AG04449 (cell line): ENCODE results near the gene SPTBN1.

ENCODE experiments used
- CTCF ChIA-PET: fragments of 350-600 bp; formaldehyde crosslinking; extraction: SDS; loops from one replicate; lab custom pipeline; 2021; ENCODE audit warnings: antibody characterized with exemption; lab: Yijun Ruan, JAX
- POLR2A ChIA-PET: fragments of 400-600, 350-600 bp; formaldehyde crosslinking; extraction: SDS; loops from one replicate; lab custom pipeline; 2020; ENCODE audit warnings: antibody characterized with exemption, inconsistent platforms; lab: Yijun Ruan, JAX
- DNase-seq: peaks from one replicate; pipeline ENCODE4 v3.0.0-alpha.2; 2010; ENCODE audit warnings: low read depth, low spot score
- H3K4me3 ChIP-seq: 2 replicates; pipeline ENCODE4 v1.5.1; 2011; ENCODE audit warnings: low read depth, mild to moderate bottlenecking, control low read depth, low read length
- TF ChIP-seq, protein P1 (sequence below): IDR thresholded peaks from one replicate; pipeline ENCODE4 v1.5.1; 2011; ENCODE audit warnings: mild to moderate bottlenecking, moderate library complexity, low read length, control low read depth, inconsistent platforms; ENCODE audit not compliant: insufficient read depth; ENCODE audit errors: missing control alignments

Gene SPTBN1

DNA sequence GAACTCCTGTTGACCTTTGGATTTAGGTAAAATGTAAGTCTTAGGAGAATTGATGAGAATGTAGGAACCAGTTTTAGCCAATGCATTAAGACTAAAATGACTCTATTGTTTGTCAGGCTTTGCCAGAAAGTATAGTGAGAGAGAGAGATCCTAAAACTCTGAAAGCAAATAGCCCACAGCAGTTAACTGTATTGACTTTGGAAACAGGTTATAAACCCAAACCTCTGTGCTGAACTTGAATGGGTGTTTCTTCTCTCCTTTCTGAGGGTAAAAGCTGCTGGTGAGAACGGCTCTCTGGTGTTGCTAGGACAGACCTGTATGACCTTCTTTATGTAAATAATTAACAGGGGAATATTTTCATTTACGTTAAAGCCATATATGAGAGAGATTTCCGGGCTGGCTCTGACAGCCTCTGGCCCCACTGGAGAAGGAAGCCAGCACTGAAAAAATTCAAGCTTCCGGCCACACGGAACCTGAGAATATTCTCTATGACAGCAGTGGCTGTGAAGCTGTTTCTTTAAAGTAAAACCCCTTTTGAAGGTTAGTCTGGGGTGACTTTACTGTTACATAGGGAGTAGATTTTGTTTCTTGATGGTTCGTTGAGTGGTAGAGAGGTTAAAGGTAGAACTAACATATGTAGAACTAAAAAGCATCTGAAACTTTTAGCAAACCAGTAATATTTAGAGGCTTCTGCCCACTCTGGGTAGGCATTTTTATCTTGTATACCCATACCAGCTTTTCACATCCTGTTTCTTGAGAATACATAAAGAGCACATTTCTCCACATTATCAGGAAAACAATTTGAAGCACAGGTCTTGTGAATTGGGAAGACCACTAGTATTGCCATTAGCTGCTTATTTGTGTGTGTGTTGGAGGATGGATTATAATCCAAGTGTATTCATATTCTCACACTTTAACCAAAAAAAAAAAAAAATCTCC, 123.8 kb downstream of the SPTBN1 start:
- no peak for DNase-seq
- TF ChIP-seq, protein P1, sequence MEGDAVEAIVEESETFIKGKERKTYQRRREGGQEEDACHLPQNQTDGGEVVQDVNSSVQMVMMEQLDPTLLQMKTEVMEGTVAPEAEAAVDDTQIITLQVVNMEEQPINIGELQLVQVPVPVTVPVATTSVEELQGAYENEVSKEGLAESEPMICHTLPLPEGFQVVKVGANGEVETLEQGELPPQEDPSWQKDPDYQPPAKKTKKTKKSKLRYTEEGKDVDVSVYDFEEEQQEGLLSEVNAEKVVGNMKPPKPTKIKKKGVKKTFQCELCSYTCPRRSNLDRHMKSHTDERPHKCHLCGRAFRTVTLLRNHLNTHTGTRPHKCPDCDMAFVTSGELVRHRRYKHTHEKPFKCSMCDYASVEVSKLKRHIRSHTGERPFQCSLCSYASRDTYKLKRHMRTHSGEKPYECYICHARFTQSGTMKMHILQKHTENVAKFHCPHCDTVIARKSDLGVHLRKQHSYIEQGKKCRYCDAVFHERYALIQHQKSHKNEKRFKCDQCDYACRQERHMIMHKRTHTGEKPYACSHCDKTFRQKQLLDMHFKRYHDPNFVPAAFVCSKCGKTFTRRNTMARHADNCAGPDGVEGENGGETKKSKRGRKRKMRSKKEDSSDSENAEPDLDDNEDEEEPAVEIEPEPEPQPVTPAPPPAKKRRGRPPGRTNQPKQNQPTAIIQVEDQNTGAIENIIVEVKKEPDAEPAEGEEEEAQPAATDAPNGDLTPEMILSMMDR: no peak
- no peak overlapping the region for H3K4me3 ChIP-seq
- CTCF ChIA-PET: interaction anchor here (1.0 to 1.4 kb wide), 3 partner anchors 11 to 473 kb away, joined by 3 read pairs; no protein-coding TSS in a partner anchor
- POLR2A ChIA-PET: no interaction called here

DNA sequence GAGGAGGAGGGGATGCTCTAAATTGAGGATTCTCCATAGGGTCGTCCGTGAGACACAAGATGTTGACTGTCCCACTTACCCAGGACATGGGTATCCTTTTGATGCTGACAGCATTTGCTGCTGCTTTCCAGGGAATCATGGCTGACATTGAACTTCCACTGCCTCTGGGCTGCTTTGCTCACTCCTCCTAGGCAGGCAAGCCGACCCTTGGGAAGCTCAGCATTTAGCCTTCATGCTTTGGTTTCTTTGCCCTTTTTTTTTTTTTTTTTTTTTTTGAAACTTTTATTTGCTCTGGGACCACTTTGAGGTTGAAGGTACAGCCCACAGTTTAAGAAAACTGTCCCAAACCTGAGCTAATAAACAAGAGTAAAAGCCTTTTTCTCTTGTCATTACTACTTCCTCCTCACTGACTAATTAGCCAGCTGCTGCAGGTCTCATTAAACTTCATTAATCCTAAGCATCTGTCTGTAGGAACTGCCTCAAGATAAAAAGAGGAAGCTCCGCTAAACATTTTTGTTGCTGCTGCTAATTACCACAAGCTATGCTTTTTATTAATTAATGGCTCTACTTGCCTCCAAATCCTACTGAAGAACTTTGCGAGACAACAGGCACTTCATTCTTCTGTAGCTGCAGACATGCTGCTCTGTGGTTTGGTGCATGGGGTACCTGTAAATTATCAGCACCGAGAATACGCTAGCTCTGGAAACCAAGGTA, 125.4 kb downstream of the SPTBN1 start:
- no peak for DNase-seq
- ChIA-PET POLR2A (no interaction called here), CTCF (interaction anchor here (1.2 to 1.4 kb wide), 2 partner anchors 10 to 474 kb away, joined by 3 to 4 read pairs; no protein-coding TSS in a partner anchor)
- H3K4me3 ChIP-seq: no peak overlapping the region
- TF ChIP-seq, protein P1: no peak

DNA sequence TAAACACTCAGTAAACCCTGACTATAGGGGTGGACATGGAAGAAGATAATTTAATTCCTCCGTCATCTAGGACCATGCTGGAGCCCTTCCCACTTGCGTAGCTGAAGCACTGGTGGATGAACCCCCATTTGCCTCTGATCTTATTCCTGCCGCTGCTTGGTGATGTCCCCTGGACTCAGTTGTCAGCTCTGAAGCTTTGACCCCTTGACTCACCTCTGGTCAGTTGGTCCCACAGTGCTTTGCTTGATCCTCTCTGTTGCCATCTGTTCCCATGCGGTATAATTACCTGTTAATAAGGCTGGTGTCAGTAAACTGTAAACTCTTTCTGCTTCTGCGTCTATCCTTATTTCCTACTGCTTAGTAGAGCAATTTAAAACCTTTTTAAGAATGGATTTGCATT, 126.9 kb downstream of the SPTBN1 start:
- TF ChIP-seq, protein P1: no peak
- DNase-seq: no peak
- ChIA-PET POLR2A (no interaction called here), CTCF (no interaction called here)
- no peak overlapping the region for H3K4me3 ChIP-seq

DNA sequence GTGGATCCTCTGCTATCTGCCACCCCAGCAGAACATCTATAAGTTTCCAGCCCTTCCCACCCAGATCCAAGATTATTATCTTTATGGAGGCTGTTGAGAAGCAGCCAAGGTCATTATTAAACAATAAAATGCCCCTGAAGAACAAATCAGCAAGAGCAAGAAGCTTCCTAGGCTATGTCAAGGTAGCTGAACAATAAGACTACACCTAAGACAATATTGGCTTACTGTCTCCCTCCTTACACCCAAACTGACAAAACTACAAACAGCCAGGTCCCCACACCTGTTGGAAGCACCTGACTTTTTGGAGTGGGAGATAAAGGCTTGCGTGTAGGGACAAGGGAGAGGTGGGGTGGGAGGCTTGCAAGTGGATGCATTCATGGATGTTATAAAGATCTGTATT, 128.5 kb downstream of the SPTBN1 start:
- TF ChIP-seq, protein P1: no peak
- H3K4me3 ChIP-seq: no peak overlapping the region
- POLR2A ChIA-PET: no interaction called here
- CTCF ChIA-PET: no interaction called here
- no peak for DNase-seq

DNA sequence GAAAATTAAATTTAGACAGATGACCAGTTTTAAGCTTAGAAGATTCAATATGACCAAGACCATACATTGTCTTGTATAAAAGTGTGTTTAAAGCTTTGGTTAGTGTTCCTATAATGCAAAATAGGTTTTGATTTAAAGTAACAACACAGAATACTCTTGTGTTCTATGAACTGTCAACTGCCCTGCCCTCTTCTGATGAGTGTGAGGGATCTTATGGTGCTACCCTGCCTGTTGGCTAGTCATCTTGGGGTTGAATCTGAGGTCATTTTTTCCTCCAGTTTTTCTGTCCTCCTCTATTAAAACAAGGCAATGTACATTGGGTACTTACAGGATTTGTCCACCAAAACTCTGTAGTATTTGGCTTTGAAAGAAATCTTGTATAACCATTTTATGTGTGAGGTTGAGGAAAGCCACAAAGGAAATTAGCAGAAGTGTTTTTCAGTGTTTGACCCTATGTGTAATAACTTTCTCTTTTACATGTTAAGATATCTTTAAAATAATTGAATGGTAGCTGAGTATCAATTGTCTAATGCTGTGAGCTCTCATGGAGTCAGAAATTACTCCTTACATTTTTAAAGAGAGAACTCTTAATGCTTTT, 129.1 kb downstream of the SPTBN1 start:
- TF ChIP-seq, protein P1: no peak
- POLR2A ChIA-PET: no interaction called here
- DNase-seq: no peak
- H3K4me3 ChIP-seq: no peak overlapping the region
- CTCF ChIA-PET: no interaction called here
